Immature natural killer cell (primary cell): ENCODE measurements around the gene EHD3. TPM values are rescaled to one million over a fixed set of nuclear protein-coding genes. Genes with fewer than 3 reads are reported as not detected.

Experiments used
- DNase-seq, 3 donors: peaks; one replicate each; pipeline ENCODE4 v3.0.0; 2022; ENCODE audit warnings: mixed read lengths in 1 of 3
- H3K27ac Mint-ChIP-seq, 6 donors: one replicate each; pipeline ENCODE4 v1.8.0; 2020; ENCODE audit warnings: mixed read lengths in 6 of 6, mild to moderate bottlenecking in 5 of 6, inconsistent platforms in 4 of 6, moderate library complexity in 3 of 6
- H3K27me3 Mint-ChIP-seq, 3 donors: one replicate each; pipeline ENCODE4 v1.8.0; 2020 to 2021; ENCODE audit warnings: low read depth in 3 of 3, mild to moderate bottlenecking in 3 of 3, mixed read lengths in 3 of 3, moderate library complexity in 3 of 3, inconsistent platforms in 1 of 3
- H3K36me3 Mint-ChIP-seq, 3 donors: one replicate each; pipeline ENCODE4 v1.8.0; 2020; ENCODE audit warnings: mixed read lengths in 3 of 3, inconsistent platforms in 2 of 3, mild to moderate bottlenecking in 2 of 3
- H3K4me1 Mint-ChIP-seq, 2 donors: one replicate each; pipeline ENCODE4 v1.8.0; 2020; ENCODE audit warnings: inconsistent platforms in 2 of 2, mild to moderate bottlenecking in 2 of 2, mixed read lengths in 2 of 2, moderate library complexity in 1 of 2
- H3K4me3 Mint-ChIP-seq, 5 donors: one replicate each; pipeline ENCODE4 v1.8.0; 2020; ENCODE audit warnings: mild to moderate bottlenecking in 5 of 5, mixed read lengths in 5 of 5, inconsistent platforms in 3 of 5, moderate library complexity in 3 of 5
- H3K9me3 Mint-ChIP-seq, 6 donors: one replicate each; pipeline ENCODE4 v1.8.0; 2020; ENCODE audit warnings: mild to moderate bottlenecking in 6 of 6, mixed read lengths in 6 of 6, inconsistent platforms in 4 of 6, moderate library complexity in 3 of 6
- polyA plus RNA-seq, 3 donors: library from polyadenylated mRNA; unstranded; fragments of 300-500 nt; fragmentation: Illumina TruSeq; gene quantifications; one replicate each; pipeline ENCODE4 v1.2.3, GENCODE V29; 2021

The EHD3 gene
- polyA plus RNA-seq, 3 donors from 2014 or later: 3.6 to 4.9 (median 3.7) TPM

- Mint-ChIP-seq H3K4me1 (no peaks in the 10 kb centered on the region), H3K27ac (no peak overlapping the region)
Measured at GRCh38 chr2:31260870-31261269, 26.9 kb downstream of the EHD3 start.

GRCh38 chr2:31263636-31264190 is 29.8 kb downstream of the EHD3 start:
- H3K4me3 Mint-ChIP-seq: no peak overlapping the region
- peaks cover 0 to 21% (median 20%) of the 10 kb centered on the region in 3 donors for H3K36me3 Mint-ChIP-seq
- H3K9me3 Mint-ChIP-seq: no peaks in the 10 kb centered on the region
- DNase-seq: no peak
- H3K27ac Mint-ChIP-seq: no peak overlapping the region
- H3K27me3 Mint-ChIP-seq: peaks cover 0 to 2% (median 1%) of the 10 kb centered on the region in 3 donors
- no peaks in the 10 kb centered on the region for H3K4me1 Mint-ChIP-seq

More at GRCh38 chr2:31260870-31261269, 26.9 kb downstream of the EHD3 start:
- H3K36me3 Mint-ChIP-seq: peaks cover 0 to 17% (median 10%) of the 10 kb centered on the region in 3 donors
- H3K4me3 Mint-ChIP-seq: no peak overlapping the region
- DNase-seq: no peak
- peaks cover 0 to 3% (median 1%) of the 10 kb centered on the region in 3 donors for H3K27me3 Mint-ChIP-seq
- no peaks in the 10 kb centered on the region for H3K9me3 Mint-ChIP-seq

GRCh38 chr2:31265234-31265633 is 31.3 kb downstream of the EHD3 start:
- Mint-ChIP-seq H3K27me3 (peaks cover 0 to 2% (median 2%) of the 10 kb centered on the region in 3 donors), H3K27ac (no peak overlapping the region), H3K4me3 (no peak overlapping the region), H3K4me1 (no peaks in the 10 kb centered on the region), H3K36me3 (peaks cover 0 to 21% (median 20%) of the 10 kb centered on the region in 3 donors), H3K9me3 (no peaks in the 10 kb centered on the region)
- DNase-seq: no peak

- H3K27me3 Mint-ChIP-seq: peaks cover 0 to 2% (median 2%) of the 10 kb centered on the region in 3 donors
- H3K36me3 Mint-ChIP-seq: peaks cover 0 to 17% (median 16%) of the 10 kb centered on the region in 3 donors
- H3K4me3 Mint-ChIP-seq: no peak overlapping the region
- no peaks in the 10 kb centered on the region for H3K9me3 Mint-ChIP-seq
- H3K27ac Mint-ChIP-seq: no peak overlapping the region
- no peak for DNase-seq
- H3K4me1 Mint-ChIP-seq: no peaks in the 10 kb centered on the region
Measured at GRCh38 chr2:31266804-31267203, 32.9 kb downstream of the EHD3 start.

- Mint-ChIP-seq H3K27me3 (peaks cover 0 to 2% (median 2%) of the 10 kb centered on the region in 3 donors), H3K27ac (no peak overlapping the region), H3K4me1 (no peaks in the 10 kb centered on the region), H3K9me3 (no peaks in the 10 kb centered on the region), H3K36me3 (peaks cover 0 to 17% (median 16%) of the 10 kb centered on the region in 3 donors), H3K4me3 (no peak overlapping the region)
- no peak for DNase-seq
Measured at GRCh38 chr2:31267437-31268120, 33.6 kb downstream of the EHD3 start.

- Mint-ChIP-seq H3K27me3 (peaks cover 0 to 2% (median 2%) of the 10 kb centered on the region in 3 donors), H3K36me3 (peaks cover 0 to 12% (median 11%) of the 10 kb centered on the region in 3 donors), H3K9me3 (no peaks in the 10 kb centered on the region), H3K4me3 (no peak overlapping the region), H3K27ac (no peak overlapping the region), H3K4me1 (no peaks in the 10 kb centered on the region)
- DNase-seq: no peak
Measured at GRCh38 chr2:31268344-31268743, 34.4 kb downstream of the EHD3 start.

- H3K4me3 Mint-ChIP-seq: no peak overlapping the region
- DNase-seq: no peak
- H3K9me3 Mint-ChIP-seq: no peaks in the 10 kb centered on the region
- no peak overlapping the region for H3K27ac Mint-ChIP-seq
- no peaks in the 10 kb centered on the region for H3K4me1 Mint-ChIP-seq
- H3K27me3 Mint-ChIP-seq: peaks cover 0 to 2% (median 2%) of the 10 kb centered on the region in 3 donors
- peaks cover 0 to 12% (median 11%) of the 10 kb centered on the region in 3 donors for H3K36me3 Mint-ChIP-seq
Measured at GRCh38 chr2:31269087-31269486, 35.1 kb downstream of the EHD3 start.

- no peak for DNase-seq
- no peak overlapping the region for H3K4me3 Mint-ChIP-seq
- H3K4me1 Mint-ChIP-seq: no peaks in the 10 kb centered on the region
- no peak overlapping the region for H3K27ac Mint-ChIP-seq
- peaks cover 2 to 8% (median 2%) of the 10 kb centered on the region in 3 donors for H3K27me3 Mint-ChIP-seq
- peaks cover 0 to 12% (median 11%) of the 10 kb centered on the region in 3 donors for H3K36me3 Mint-ChIP-seq
- H3K9me3 Mint-ChIP-seq: no peaks in the 10 kb centered on the region
Measured at GRCh38 chr2:31270131-31270530, 36.2 kb downstream of the EHD3 start.

GRCh38 chr2:31270822-31271231 is 36.9 kb downstream of the EHD3 start:
- H3K4me1 Mint-ChIP-seq: no peaks in the 10 kb centered on the region
- DNase-seq: no peak
- peaks cover 2 to 11% (median 2%) of the 10 kb centered on the region in 3 donors for H3K27me3 Mint-ChIP-seq
- H3K27ac Mint-ChIP-seq: no peak overlapping the region
- H3K9me3 Mint-ChIP-seq: no peaks in the 10 kb centered on the region
- peaks cover 0 to 11% (median 6%) of the 10 kb centered on the region in 3 donors for H3K36me3 Mint-ChIP-seq
- no peak overlapping the region for H3K4me3 Mint-ChIP-seq

- Mint-ChIP-seq H3K27me3 (peaks cover 2 to 11% (median 2%) of the 10 kb centered on the region in 3 donors), H3K4me1 (no peaks in the 10 kb centered on the region), H3K9me3 (no peaks in the 10 kb centered on the region), H3K4me3 (no peak overlapping the region), H3K27ac (no peak overlapping the region), H3K36me3 (peaks cover 0 to 6% (median 5%) of the 10 kb centered on the region in 3 donors)
- DNase-seq: no peak
Measured at GRCh38 chr2:31271851-31272267, 37.9 kb downstream of the EHD3 start.

- Mint-ChIP-seq H3K4me1 (no peaks in the 10 kb centered on the region), H3K27ac (no peak overlapping the region)
- DNase-seq: no peak
Measured at GRCh38 chr2:31274401-31275075, 40.6 kb downstream of the EHD3 start.

GRCh38 chr2:31275976-31276375 is 42.0 kb downstream of the EHD3 start:
- DNase-seq: no peak
- no peaks in the 10 kb centered on the region for H3K9me3 Mint-ChIP-seq

More at GRCh38 chr2:31274401-31275075, 40.6 kb downstream of the EHD3 start:
- peaks cover 0 to 18% (median 2%) of the 10 kb centered on the region in 3 donors for H3K27me3 Mint-ChIP-seq
- H3K4me3 Mint-ChIP-seq: no peak overlapping the region
- H3K36me3 Mint-ChIP-seq: no peaks in the 10 kb centered on the region
- no peaks in the 10 kb centered on the region for H3K9me3 Mint-ChIP-seq

GRCh38 chr2:31277621-31278020 is 43.7 kb downstream of the EHD3 start:
- Mint-ChIP-seq H3K27me3 (peaks cover 0 to 21% (median 2%) of the 10 kb centered on the region in 3 donors), H3K4me3 (no peak overlapping the region), H3K36me3 (no peaks in the 10 kb centered on the region), H3K9me3 (no peaks in the 10 kb centered on the region), H3K4me1 (no peaks in the 10 kb centered on the region), H3K27ac (no peak overlapping the region)
- no peak for DNase-seq

More at GRCh38 chr2:31275976-31276375, 42.0 kb downstream of the EHD3 start:
- Mint-ChIP-seq H3K27ac (no peak overlapping the region), H3K27me3 (peaks cover 0 to 21% (median 2%) of the 10 kb centered on the region in 3 donors), H3K36me3 (no peaks in the 10 kb centered on the region), H3K4me1 (no peaks in the 10 kb centered on the region), H3K4me3 (no peak overlapping the region)

GRCh38 chr2:31282634-31283033 is 48.7 kb downstream of the EHD3 start:
- DNase-seq: no peak
- Mint-ChIP-seq H3K9me3 (no peaks in the 10 kb centered on the region), H3K36me3 (no peaks in the 10 kb centered on the region), H3K27ac (no peak overlapping the region), H3K27me3 (peaks cover 3 to 10% (median 4%) of the 10 kb centered on the region in 3 donors), H3K4me1 (no peaks in the 10 kb centered on the region), H3K4me3 (no peak overlapping the region)
